Loucy (cell line): Measurements from ENCODE around the gene DRC7.

Source experiments
- H2AFZ ChIP-seq: fragments of 200-600 bp; sonication (generic); 2 replicates; pipeline ENCODE4 v1.6.0; 2016; ENCODE audit warnings: antibody characterized with exemption, mild to moderate bottlenecking, low read length, moderate library complexity
- H3F3A ChIP-seq: fragments of 200-600 bp; 2 replicates; pipeline ENCODE4 v1.6.0; 2016; ENCODE audit warnings: antibody characterized with exemption, low read depth, mild to moderate bottlenecking
- H3K27me3 ChIP-seq: fragments of 200-600 bp; sonication (generic); 2 replicates; pipeline ENCODE4 v1.6.1; 2014; ENCODE audit warnings: low read length, mild to moderate bottlenecking; ENCODE audit not compliant: insufficient read depth, poor library complexity, severe bottlenecking
- H3K36me3 ChIP-seq: fragments of 200-600 bp; sonication (generic); 2 replicates; pipeline ENCODE4 v1.6.1; 2016; ENCODE audit warnings: low read length; ENCODE audit not compliant: insufficient read depth
- H3K4me1 ChIP-seq: fragments of 200-600 bp; sonication (generic); 2 replicates; pipeline ENCODE4 v1.5.1; 2014; ENCODE audit warnings: low read length, mild to moderate bottlenecking; ENCODE audit not compliant: insufficient read depth, poor library complexity, severe bottlenecking
- H3K4me2 ChIP-seq: fragments of 200-600 bp; sonication (generic); 2 replicates; pipeline ENCODE4 v1.6.0; 2014; ENCODE audit warnings: antibody characterized with exemption, low read length, low read depth, mild to moderate bottlenecking; ENCODE audit not compliant: poor library complexity, severe bottlenecking
- H3K4me3 ChIP-seq: fragments of 200-600 bp; sonication (generic); 2 replicates; pipeline ENCODE4 v1.5.1; 2014; ENCODE audit warnings: low read length, mild to moderate bottlenecking, mixed read lengths; ENCODE audit not compliant: poor library complexity, severe bottlenecking
- H3K79me2 ChIP-seq: fragments of 200-600 bp; sonication (generic); 2 replicates; pipeline ENCODE4 v1.6.1; 2014; ENCODE audit warnings: low read length; ENCODE audit not compliant: insufficient read depth
- H3K9ac ChIP-seq: fragments of 200-600 bp; sonication (generic); 2 replicates; pipeline ENCODE4 v1.6.0; 2014; ENCODE audit warnings: mild to moderate bottlenecking, low read depth, low read length, moderate library complexity; ENCODE audit not compliant: poor library complexity, severe bottlenecking
- H3K9me2 ChIP-seq: fragments of 200-600 bp; sonication (generic); replicated peaks from 2 replicates; pipeline ENCODE4 v1.6.1; 2016; ENCODE audit warnings: low read depth, low read length, mixed read lengths
- H3K9me3 ChIP-seq: fragments of 200-600 bp; sonication (generic); 2 replicates; pipeline ENCODE4 v1.6.1; 2014; ENCODE audit warnings: mild to moderate bottlenecking, antibody characterized with exemption, low read length, low read depth; ENCODE audit not compliant: insufficient read depth
- H4K20me1 ChIP-seq: fragments of 200-600 bp; sonication (generic); 2 replicates; pipeline ENCODE4 v1.6.0; 2014; ENCODE audit warnings: antibody characterized with exemption, low read length, mild to moderate bottlenecking; ENCODE audit not compliant: insufficient read depth, poor library complexity, severe bottlenecking
- CTCF ChIP-seq: fragments of 200-600 bp; sonication (generic); conservative IDR thresholded peaks from 2 replicates; pipeline ENCODE4 v1.5.1; 2014; ENCODE audit warnings: mild to moderate bottlenecking, antibody characterized with exemption, low read length
- EZH2phosphoT487 ChIP-seq: fragments of 200-600 bp; IDR thresholded peaks from 2 replicates; pipeline ENCODE4 v1.6.1; 2018; ENCODE audit warnings: antibody characterized with exemption, mild to moderate bottlenecking, moderate library complexity, borderline replicate concordance

The DRC7 gene

GRCh38 chr16:57747091-57747490 is 52.5 kb downstream of the DRC7 start:
- H3K79me2 ChIP-seq = no peaks in the 10 kb centered on the region
- peaks cover 12% of the 10 kb centered on the region; the same call in 1 of the 2 replicates for H3K36me3 ChIP-seq
- no peaks in the 10 kb centered on the region for H3K9me2 ChIP-seq
- no peak overlapping the region for H3K4me2 ChIP-seq
- no peak overlapping the region for H2AFZ ChIP-seq
- H3F3A ChIP-seq = no peaks in the 10 kb centered on the region
- H3K9ac ChIP-seq = no peak overlapping the region
- no peaks in the 10 kb centered on the region for H3K4me1 ChIP-seq
- H4K20me1 ChIP-seq = no peaks in the 10 kb centered on the region
- no peaks in the 10 kb centered on the region for H3K9me3 ChIP-seq
- no peaks in the 10 kb centered on the region for H3K27me3 ChIP-seq
- TF ChIP-seq EZH2phosphoT487 = no peak
- H3K4me3 ChIP-seq = no peak overlapping the region

GRCh38 chr16:57747496-57747895 is 52.9 kb downstream of the DRC7 start:
- Histone ChIP-seq H3K9ac (no peak overlapping the region), H2AFZ (no peak overlapping the region), H3K4me1 (no peaks in the 10 kb centered on the region), H4K20me1 (no peaks in the 10 kb centered on the region), H3K9me3 (no peaks in the 10 kb centered on the region), H3K9me2 (no peaks in the 10 kb centered on the region), H3K27me3 (no peaks in the 10 kb centered on the region), H3K36me3 (peaks cover 13% of the 10 kb centered on the region; the same call in 1 of the 2 replicates), H3F3A (no peaks in the 10 kb centered on the region), H3K4me2 (no peak overlapping the region), H3K4me3 (no peak overlapping the region), H3K79me2 (no peaks in the 10 kb centered on the region)
- TF ChIP-seq CTCF (no peak), EZH2phosphoT487 (no peak)

GRCh38 chr16:57747996-57748395 is 53.4 kb downstream of the DRC7 start:
- Histone ChIP-seq H3K4me2 (no peak overlapping the region), H4K20me1 (no peaks in the 10 kb centered on the region), H3K79me2 (no peaks in the 10 kb centered on the region), H3K9me3 (no peaks in the 10 kb centered on the region), H3K4me1 (no peaks in the 10 kb centered on the region), H2AFZ (no peak overlapping the region), H3K36me3 (peaks cover 13% of the 10 kb centered on the region; the same call in 1 of the 2 replicates), H3K4me3 (no peak overlapping the region), H3F3A (no peaks in the 10 kb centered on the region), H3K9me2 (no peaks in the 10 kb centered on the region), H3K9ac (no peak overlapping the region), H3K27me3 (no peaks in the 10 kb centered on the region)
- TF ChIP-seq EZH2phosphoT487 (no peak), CTCF (no peak)

- no peak overlapping the region for H2AFZ ChIP-seq
- H3F3A ChIP-seq = no peaks in the 10 kb centered on the region
- no peak overlapping the region for H3K4me3 ChIP-seq
- H3K27me3 ChIP-seq = no peaks in the 10 kb centered on the region
- no peaks in the 10 kb centered on the region for H3K9me2 ChIP-seq
- no peaks in the 10 kb centered on the region for H3K9me3 ChIP-seq
- no peak overlapping the region for H3K4me2 ChIP-seq
- no peaks in the 10 kb centered on the region for H3K4me1 ChIP-seq
- H3K79me2 ChIP-seq = no peaks in the 10 kb centered on the region
- H3K9ac ChIP-seq = no peak overlapping the region
- no peak for TF ChIP-seq CTCF
- TF ChIP-seq EZH2phosphoT487 = no peak
- no peaks in the 10 kb centered on the region for H4K20me1 ChIP-seq
- peaks cover 17% of the 10 kb centered on the region; the same call in 1 of the 2 replicates for H3K36me3 ChIP-seq
Observed at GRCh38 chr16:57748596-57748995, 54.0 kb downstream of the DRC7 start.
